RCC 7860 (cell line): ENCODE results near the gene GSTA5.
"Not testable (repeated sequence)": the region's sequence is repeated elsewhere in the genome, so short reads cannot be mapped to it uniquely, and the experiment has no call there.

ENCODE experiments used
- DNase-seq: peaks from one replicate; pipeline ENCODE4 v3.0.0-alpha.2; 2015; ENCODE audit warnings: low spot score
- FAIRE-seq: peaks from 2 replicates; lab custom pipeline; 2012; peaks lifted over from hg19 to GRCh38; lab: Jason Lieb, UNC

Gene GSTA5

GRCh38 chr6:52799272-52799671 is 41.3 kb downstream of the GSTA5 start:
- not testable (repeated sequence) for FAIRE-seq, DNase-seq

DNA sequence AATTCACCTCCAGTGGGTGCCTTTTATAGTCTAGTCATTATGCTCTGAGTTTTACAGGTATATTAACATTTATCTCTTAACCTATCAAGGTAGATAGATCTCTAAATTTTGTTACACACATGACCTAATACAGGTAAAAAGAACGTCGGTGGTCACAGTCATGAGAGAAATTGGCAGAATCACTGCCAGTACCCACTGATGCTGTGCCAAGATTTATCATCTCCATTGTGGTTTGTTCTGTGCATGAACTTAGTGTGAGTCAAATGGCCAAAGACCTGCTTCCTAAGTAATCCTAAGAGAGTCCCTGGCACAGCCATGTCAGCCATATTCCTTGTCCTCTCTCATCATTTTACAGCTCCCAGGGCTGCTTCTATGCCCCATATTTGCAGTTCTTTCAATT is 46.2 kb downstream of the GSTA5 start:
- FAIRE-seq, DNase-seq: not testable (repeated sequence)

DNA sequence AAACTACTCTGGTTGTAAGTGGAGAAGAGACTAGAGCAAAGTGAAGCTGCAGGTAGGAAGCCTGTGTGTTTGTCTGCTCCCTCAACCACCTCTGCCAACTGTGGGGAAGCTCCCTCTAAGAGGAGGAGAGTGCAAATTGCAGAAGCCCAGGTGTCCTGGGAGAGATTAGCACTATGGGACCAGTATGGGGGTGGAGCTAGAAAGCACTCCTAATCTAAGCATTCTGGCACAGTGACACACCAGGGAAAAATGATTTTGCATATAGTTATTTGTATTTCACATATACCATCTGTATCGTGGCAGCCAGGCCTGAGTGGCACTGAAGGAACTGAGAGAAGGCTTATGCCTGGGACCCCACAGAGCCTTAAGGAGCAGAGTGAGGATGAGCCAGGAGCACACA is 49.8 kb downstream of the GSTA5 start:
- DNase-seq (no peak), FAIRE-seq (no peak)

GRCh38 chr6:52789658-52790057 is 51.0 kb downstream of the GSTA5 start:
- DNase-seq, FAIRE-seq: not testable (repeated sequence)

DNA sequence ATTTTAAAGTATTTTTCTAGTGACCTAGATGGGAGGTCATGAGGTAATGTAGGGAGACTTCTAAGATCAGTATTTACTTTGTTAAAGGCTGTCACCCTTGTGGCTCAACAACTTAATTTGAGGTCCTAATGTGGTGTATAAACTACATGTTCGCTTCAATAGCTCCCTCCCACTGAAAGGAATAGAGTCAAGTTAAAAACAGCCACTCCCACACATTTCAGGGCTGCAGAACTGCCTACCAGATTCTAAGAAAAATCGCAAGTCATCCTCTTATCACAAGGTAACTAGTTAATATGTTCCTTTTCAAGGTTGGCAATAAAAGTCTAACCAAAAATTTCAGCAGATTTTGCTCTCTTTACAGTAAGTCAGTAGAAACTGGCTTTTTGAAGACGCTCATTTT is 52.1 kb downstream of the GSTA5 start:
- no peak for DNase-seq
- no peak for FAIRE-seq

DNA sequence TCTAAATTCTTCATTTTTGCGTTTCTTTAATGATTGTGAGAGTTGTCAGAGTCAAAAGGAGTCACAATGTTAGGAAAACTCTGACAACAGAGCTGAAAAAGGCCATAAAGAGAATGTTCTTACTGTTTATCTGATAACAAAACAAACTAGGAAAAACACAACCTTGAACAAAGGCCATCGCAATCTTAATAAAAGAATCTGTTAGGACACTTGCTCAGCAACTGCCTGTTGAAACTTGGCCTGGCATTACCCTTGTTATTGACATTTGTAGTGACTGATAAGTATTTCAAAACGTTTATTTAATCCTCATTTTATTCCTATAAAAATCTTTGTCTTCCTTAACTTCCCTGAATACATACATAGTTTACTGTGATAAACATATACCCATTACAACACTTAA is 52.7 kb downstream of the GSTA5 start:
- FAIRE-seq (no peak), DNase-seq (no peak)

DNA sequence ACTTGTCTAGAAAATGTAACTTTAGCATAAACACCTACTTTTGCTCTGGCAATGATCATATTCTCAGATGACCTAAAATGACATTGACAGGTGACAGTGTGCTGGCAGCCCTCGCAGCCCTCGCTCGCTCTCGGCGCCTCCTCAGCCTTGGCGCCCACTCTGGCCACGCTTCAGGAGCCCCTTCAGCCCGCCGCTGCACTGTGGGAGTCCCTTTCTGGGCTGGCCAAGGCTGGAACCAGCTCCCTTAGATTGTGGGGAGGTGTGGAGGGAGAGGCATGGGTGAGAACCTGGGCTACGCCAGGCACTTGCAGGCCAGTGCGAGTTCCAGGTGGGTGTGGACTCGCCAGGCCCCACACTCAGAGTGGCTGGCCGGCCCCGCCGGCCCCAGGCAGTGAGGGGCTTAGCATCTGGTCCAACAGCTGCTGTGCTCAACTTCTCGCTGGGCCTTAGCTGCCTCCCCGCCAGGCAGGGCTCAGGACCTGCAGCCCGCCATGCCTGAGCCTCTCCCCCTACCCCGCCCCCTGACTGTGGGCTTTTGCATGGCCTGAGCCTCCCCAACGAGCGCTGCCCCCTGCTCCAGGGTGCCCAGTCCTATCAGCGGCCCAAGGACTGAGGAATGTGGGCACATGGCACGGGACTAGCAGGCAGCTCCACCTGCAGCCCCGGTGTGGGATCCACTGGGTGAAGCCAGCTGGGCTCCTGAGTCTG is 54.2 kb downstream of the GSTA5 start:
- FAIRE-seq (no peak), DNase-seq (no peak)

- DNase-seq, FAIRE-seq: not testable (repeated sequence)
Measured at GRCh38 chr6:52782696-52783274, 57.8 kb downstream of the GSTA5 start.

GRCh38 chr6:52782209-52782608 is 58.4 kb downstream of the GSTA5 start:
- not testable (repeated sequence) for DNase-seq, FAIRE-seq
